NCI-H2081 (cell line): ENCODE data around the gene MRPL24.

Experiments used
- DNase-seq, 2 experiments: peaks; one replicate each; lab custom pipeline; 2025; lab: John Stamatoyannopoulos, UW

MRPL24 gene

DNA sequence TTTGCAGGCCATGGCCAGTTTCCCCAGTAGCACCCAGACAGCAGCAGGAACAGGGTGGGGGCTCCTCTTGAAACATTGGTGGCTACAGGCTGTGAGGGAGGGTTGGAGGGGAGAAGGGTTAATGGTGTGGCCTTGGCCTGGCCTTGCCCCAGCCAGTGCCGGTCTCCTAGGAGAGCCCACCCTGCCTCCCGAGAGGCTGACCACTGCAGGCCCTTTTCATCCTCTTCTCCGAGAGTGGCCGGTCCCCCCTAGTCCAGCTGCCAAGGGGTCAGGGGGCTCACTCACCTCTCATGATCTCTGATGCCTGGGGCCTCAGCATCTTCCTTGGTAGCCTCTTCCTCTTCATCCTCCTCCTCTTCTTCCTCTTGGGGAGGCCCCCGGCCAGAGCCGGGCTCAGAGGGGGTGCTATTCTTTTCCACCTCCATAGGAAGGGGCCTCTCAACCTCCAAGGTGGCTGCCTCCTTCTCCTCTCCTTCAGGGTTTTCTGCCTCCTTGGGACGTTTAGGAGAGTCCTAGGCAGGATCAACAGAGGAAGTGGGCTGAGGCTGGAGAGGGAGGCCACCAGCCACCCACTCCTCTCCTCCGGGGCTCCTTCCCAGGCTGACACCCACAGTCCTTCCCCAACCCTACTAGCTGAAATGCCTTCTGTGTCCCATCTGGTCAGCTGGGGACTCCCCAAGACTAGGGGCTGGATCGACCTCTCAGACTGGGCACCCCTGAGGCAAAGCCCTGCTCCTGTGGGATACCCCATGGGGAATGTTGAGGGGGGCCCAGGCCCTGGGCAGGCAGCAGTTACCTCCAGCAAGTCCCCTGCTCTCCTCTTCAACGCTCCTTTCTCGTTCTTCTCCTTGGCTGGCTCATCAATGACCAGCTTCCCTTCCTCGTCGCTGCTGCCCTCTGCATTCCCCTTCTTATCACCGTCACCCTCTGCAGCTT, 2.7 kb upstream of the MRPL24 start:
- no peak for DNase-seq

DNA sequence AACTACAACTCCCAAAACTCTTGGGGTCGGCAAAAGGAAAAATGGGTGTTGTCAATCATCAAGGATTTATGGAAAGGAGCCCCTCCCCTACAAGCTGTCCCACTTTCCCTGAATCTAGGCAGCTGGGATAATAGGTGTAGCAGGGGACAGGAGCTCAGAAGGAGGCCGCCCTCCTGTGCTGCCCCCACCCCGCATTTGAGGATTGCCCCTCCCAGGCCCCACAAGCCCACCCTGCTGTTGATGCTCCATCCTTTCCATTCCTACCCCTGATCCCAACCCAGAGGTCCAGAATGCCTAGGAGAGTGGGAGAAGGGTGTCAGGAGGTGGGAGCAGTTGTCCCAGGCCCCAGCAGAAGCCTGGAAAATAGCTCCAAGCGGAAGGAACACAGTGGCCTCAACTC, 1.9 kb upstream of the MRPL24 start:
- DNase-seq, result no peak

DNA sequence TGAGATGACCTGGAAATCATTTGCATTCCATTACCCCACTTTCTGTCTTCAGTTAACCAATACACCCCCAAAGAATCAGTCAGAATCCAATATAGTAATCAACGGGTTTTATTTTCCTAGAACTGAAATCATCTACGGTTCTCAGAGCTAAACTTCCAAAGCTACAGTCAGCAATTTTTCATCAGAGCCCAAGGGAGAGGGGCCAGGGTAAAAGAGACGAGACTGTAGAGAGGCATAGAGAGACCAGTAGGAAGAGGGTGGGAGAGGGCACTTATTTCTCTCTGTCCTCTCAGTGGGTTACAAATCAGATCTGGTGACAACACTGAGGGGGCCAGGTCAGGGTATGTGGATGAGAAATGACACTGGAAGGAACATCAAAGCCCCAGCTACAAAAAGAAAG, 1.1 kb upstream of the MRPL24 start:
- DNase-seq, result no peak

DNA sequence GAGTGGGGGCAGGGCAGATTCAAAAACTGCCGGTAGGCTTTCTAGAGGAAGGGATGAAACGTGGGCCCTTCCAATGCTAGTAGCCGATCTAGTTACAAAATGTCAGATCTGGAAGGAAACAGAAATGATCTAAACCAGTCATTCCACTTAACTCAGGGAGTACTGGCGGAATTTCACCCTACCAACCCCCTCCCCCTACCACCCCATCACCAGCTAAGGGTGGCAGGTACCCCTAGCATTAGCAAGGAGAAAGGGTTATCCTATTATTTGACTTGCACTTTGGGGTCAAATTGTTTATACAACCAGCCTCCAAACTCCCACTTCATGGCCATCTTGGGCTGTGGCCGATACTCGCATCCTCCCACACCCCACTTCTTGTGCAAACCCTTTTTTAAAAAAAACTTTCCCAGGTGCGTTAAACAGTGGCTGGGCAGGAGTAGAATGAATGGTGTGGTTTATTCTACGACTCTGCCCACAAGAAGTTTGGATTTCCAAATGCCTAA, 644 bp upstream of the MRPL24 start:
- DNase-seq, result no peak

DNA sequence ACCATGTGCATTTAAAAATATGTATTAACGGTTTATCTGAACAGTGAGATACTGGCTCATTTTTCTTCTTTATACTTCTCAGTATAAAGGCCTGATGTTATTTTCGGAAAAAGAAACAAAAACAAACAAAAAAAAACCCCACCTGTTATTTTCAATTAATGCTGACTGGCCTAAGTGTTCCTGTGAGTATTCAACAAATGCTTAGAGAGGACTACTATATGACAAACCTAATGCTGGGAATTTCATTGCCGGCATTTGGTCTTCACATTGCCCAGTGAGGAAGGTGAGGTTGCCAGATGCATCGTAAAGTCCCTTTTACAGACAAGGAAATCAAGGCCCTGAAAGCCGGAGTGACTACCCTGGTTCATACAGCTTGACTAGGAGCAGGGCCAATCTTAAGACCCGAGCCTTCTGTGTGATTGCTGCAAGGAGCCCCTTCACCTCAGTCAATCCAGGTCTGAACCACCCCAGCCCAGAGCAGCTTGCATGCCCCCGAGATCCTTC, 599 bp downstream of the MRPL24 start:
- DNase-seq, result peak in 1 of 2 experiments; percentile 61

DNA sequence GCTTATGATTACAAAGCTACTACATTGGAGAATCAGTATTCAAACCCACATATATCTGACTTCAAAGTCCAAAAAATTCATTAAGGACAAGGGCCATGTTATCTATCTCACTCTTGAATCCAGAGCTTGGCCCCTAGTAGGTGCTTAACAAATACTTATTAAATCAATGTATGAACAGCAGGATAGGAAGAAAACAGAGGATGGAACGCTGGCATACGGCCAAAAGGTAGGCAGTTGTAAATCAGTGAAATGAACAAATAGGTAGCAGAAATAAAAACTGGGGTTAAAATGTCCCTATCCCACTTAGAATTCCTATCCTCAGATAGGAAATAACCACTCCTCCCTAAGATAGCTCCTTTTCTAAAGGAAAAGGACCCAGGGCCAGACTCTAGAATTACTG, 2.0 kb downstream of the MRPL24 start:
- DNase-seq, result no peak

DNA sequence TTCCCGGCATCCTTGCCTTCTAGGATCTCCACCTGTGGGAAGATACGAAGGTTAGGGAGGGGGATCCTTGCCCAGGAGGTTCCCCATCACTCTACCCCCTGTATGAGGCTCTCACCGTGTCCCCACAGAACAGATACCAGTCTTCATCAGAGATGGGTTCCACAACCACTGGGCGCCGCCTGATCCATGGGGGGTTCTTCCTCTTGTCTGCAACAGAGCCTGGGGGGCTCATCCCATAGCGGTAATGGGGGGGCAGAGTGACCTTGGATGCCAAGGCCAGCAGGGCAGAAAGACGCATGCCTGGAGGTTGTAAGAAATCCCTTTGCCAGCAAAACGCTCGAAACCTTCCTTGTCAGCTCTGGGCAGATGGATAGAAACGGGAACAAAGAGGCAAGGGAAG, 2.5 kb downstream of the MRPL24 start:
- no peak for DNase-seq

DNA sequence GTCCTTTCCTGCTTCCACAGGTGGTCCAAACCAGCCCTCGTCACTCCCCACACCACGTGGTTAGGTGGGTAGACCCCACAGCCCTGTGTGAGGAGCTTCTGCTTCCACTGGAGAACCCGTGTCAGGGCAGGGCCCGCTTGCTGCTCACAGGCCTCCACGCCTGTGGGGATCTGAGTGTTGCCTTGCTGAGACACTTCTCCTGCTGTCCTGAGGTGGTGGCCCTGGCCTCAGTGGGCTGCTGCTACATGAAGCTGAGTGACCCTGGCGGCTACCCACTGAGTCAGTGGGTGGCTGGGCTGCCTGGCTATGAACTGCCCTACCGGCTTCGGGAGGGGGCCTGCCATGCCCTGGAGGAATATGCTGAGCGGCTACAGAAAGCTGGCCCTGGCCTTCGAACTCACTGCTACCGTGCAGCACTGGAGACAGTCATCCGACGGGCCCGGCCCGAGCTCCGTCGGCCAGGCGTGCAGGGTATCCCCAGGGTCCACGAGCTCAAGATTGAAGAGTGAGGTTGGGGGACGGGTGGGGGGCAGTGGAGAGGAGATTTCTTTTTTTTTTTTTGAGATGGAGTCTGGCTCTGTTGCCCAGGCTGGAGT, 6.8 kb downstream of the MRPL24 start:
- DNase-seq, result no peak

DNA sequence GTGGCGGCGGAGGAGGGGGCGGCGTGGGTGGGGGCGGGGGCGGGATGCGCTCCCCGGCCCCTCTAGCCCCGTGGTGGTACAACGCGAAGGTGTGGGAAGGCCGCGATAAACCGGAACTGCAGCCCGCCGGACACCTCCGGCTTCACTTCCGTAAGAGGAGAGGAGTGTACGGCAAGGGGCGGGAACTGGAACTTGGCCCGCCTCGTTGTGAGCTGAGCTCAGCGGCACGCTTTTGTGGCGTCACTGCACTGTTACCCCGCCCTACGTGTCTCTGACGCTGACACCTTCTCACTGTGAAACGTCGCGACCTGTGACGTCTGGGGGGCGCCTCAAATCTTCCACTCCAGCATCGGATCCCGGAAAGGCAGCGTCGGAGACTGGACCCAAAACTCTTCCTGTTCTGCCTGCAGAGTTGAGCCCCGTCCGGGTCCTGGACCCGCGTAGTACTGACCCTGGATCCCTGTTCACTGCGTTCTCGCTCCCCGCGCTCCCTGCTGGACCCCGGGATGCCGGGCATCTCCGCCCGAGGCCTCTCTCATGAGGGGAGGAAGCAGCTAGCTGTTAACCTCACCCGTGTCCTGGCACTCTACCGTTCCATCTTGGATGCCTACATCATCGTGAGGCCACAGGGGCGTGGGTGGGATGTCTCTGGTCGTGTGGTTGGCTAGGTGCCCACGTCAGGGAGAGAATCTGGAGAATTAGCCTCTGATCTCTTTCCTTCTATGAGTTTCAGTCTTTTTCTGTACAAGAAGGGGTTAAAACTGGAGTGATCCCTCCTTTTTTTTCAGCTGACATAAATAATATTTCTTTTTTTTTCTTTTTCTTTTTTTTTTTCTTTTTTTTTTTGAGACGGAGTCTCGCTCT, 12.1 kb downstream of the MRPL24 start, which contains the start of gene ISG20L2:
Gene ISG20L2 (minus strand): TSS at position 168 of the 864 bp plus-strand sequence. CDS start 1,114 bp downstream, outside the sequence.
- DNase-seq, result peak; percentile 98 to 100

DNA sequence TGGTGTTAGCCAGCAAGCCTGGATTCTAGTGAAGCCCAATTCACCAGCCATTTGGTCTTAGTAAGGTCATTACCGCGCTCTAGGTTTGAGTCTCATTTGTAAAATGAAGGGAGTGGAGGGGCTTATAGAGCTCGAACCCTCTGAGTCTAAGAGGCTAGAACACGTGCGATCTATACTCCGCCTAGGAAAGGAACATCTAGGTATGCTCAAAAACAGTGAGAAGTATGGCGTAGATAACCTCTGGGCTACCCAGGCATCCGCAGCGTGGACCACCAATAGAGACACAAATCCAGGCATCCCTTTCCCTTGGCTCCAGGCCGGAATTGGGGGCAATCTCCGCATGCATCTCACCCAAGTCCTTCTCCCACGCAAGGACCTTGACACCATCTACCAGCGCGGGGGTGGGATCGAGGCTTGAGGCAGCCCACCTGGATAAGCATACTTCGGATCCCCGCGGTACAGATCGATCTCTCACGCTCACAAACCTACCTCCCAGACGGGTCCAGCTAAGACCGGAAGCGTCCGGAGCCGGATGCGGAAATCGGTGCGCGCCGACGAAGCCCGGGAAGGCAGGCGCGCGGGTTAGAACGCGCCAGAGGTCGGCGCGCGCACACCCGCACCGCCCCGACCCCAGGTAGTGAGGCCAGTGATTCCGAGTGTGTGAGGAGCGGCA, 12.8 kb downstream of the MRPL24 start, which contains the start of gene METTL25B:
Gene METTL25B (plus strand): TSS at position 544 of the 673 bp plus-strand sequence. CDS start 636 bp downstream, outside the sequence.
- DNase-seq, result peak; percentile 88 to 93

DNA sequence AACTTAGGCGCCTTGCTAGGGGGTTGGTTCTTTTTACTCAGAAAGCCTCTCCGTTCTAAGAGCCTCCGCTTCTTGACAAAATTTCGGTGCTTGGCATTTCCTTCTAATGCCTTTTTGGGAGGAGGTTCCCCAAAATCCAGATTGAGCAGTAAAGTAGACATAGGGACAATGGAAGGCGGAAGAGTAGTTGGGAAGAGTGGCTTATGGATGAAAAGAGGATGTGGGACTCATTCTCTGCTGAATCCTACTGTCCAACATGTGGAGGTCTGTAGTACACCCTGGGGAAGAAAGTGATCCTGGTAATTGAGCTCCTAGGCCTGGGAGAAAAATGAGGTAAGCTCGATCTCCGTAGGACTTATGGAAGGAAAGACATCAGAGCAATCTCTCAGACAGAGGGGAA, 13.4 kb downstream of the MRPL24 start:
- DNase-seq, result no peak

DNA sequence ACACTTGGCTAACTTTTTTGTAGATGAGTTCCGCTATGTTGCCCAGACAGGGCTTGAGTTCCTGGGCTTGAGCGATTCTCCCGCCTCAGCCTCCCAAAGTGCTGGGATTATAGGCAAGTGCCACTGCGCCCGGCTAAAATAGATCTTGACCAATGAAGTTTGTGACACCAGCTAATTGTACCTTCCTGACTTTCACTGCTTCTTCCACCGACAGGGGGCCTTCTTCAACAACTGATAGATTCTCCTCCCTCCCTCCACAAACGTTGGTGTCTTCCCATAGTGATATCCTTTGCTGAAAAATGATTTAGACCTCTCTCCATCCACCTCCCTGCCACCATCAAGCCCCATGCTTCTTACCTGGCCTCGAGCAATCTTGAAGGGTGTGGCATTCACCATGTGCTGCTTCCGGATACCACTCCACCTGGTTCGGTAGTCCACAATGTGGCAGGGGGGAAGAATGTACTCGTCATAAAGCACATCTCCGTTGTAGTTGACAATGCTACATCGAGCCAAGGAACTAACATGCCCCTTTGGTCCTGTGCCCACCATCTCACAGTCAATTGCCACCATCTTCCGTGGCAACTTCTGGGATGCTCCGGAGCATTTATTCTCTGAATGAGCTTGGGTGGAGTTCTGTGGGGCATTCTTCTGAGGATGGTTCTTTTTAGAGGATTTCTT, 14.2 kb downstream of the MRPL24 start:
- peak; percentile 72 to 79 for DNase-seq

DNA sequence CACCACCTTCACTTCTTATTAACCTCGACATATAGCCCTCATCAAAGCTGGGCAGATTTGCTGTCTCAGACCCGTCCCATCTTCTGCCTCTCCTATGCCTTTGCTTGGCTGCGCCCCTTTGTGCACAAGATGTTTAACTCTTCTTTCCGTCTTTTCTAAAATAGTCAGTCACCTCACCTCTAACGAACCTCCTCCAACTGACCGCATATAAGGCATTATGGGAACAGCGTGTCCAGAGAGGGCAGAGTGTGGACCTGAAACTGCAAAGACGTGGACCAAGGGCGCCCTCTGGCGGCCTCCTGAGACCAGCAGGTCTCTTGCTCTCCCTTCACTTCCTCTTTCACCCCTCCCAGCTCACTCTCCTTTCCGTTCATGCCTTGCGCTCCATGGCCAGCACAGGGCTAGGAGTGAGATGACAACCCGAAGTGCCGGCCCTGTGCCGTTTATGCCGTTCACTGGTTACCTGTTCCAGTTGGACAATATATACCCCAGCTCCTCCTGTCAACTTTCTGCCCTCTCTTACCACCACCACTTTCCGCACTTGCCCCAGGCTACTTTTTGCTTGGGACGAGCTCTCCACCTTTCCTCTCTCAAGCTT, 15.1 kb downstream of the MRPL24 start:
- peak; percentile 82 to 88 for DNase-seq

DNA sequence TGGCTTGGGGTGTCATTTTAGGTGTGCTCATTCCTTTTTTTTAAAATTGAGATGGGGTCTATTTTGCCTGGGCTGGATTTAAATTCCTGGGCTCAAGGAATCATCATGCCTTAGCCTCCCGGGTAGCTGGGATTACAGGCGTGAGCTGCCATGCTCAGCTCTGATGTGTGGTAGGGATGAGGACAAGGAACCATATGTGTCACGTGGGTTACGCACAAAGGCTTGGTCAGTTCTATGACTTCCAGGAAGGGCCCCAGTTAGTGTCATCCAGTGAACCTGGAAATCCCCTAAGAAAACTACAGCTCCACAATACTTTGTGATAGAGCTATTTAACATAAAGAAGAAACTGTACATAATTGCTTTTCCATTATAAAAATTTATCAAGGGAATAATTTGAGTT, 19.4 kb downstream of the MRPL24 start:
- DNase-seq, result no peak

DNA sequence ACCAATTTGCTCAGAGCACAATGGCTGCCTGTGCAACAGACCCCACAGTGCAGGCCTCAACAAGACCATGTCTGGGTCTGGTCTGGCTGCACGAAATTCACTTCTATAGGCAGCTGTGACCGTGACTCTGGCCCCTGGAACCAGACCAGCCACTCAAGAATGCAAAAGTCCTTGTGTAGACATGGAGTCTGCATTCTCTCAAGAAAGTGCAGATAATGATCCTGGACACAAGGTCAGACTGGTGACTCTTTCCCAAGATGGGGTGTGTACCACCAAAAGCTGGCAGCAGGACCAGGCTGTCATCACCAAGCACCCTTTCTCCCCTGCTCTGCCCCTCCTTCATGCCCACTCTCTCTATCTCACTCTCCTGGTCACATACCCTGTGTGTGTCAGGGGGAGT, 19.8 kb downstream of the MRPL24 start:
- DNase-seq, result no peak

DNA sequence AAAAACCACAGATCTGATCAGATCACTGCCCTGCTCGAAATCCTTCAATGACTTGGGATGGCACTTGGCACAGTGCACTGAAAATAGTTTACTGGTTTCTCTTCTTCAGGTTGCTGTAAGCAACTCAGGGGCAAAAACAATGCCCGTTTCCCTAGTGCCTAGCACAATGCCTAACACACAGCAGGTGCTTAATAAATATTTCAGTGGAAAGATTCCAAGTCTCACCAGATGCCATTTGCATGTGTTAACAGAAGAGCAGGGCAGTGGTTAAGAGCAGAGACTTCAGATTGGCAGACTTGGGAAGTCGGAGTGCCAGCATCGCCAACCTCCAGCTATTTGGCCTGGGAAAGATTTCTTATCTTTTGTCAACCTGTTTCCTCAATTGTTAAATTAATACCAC, 23.5 kb downstream of the MRPL24 start:
- peak in 1 of 2 experiments; percentile 43 for DNase-seq

DNA sequence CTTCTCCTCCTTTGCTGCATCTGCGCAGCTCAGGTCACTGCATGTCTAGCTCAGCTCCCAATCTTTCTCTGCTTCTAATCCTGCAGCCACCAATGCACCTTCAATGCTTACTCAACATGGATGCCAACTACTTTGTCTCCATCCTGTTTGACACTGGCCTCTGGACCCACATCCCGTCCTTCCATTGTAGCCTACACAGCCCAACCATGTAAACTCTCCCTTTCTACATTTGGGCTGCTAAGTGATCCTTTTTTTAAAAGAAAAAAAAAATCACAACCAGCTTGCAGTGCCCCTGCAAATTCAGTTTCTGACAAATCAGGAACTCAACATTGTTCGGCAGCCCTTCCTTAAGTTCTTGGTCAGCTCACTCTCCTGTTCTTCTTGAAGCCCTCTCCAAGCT, 26.1 kb downstream of the MRPL24 start:
- DNase-seq, result no peak

DNA sequence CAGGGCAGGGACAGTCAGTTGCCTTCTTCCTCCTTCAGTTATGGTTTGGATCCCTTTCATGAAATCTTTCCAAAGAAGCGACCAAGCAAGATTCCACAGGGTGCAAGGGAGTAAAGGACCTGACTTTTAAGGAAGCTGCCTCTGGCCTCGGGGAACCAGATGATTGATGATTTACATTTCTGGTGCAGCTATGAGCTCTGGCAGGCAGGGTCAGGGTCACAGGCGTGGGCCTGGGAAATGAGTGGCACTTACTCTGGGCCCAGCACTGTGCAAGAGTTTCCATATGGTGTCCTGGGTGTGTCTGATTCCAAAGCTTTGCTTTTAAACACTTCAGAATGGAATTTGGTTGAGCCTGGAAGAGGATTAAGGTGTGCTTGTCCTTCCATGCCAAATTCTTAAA, 28.3 kb downstream of the MRPL24 start:
- DNase-seq, result no peak

DNA sequence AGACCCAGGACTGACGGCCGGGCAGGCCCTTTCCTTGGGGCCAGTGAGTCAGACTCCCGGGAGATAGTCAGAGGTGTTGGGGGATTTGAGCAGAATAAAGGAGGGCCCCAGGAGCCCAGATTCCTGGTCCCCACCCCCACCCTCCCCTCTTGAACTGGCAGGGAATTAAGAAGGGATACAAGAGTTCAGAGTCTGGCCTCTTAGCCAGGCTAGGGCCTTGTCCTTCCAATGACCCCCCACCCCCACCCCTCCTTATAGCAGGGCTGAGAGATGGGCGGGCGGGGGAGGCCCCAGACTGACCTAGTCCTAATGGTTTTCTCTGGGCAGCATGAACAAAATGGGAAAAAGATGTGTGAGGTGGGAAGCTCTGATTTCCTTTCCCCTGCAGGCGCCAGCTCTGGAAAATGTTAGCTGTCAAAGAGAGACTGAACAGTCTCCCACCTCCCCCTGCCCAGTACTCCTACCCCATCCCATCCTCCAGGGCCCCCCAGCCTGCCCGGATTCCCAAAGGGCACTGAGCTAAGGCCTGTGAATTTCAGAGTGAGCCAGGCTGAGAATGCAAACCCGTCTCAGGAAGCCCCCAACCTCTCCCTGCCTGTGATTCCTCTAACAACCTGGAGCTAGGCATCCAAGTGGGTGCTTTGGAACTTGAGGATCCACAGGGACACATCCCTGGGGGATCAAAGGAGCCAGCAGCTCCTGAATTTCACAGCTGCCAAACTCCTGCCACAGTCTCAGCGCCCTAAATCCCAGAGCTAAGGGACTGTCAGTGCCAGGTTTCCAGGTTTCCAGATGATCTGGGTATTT, 29.7 kb downstream of the MRPL24 start:
- DNase-seq, result no peak
